OCI-LY7 (cell line): ENCODE data around the gene ADCY9.

ENCODE experiments used
- CTCF ChIP-seq: fragments of 200-600 bp; sonication (generic); conservative IDR thresholded peaks from 2 replicates; pipeline ENCODE4 v1.5.1; 2014; ENCODE audit warnings: mild to moderate bottlenecking, antibody characterized with exemption, low read length, moderate library complexity, mixed read lengths
- EZH2phosphoT487 ChIP-seq: fragments of 200-600 bp; sonication (generic); IDR thresholded peaks from 2 replicates; pipeline ENCODE4 v1.6.1; 2018; ENCODE audit warnings: low read depth, borderline replicate concordance, mild to moderate bottlenecking, mixed run types, antibody characterized with exemption, low read length, moderate library complexity, mixed read lengths

GRCh38 chr16:3937066-3937875 is 179.0 kb downstream of the ADCY9 start:
- TF ChIP-seq CTCF: no peak
- no peak for TF ChIP-seq EZH2phosphoT487
